Fibroblast of skin of scalp (primary cell): ENCODE measurements around the gene POLE.

Source experiments
- DNase-seq: peaks from one replicate; pipeline ENCODE4 v3.0.0-alpha.2; 2013

POLE gene

GRCh38 chr12:132675757-132676432 lies 11.2 kb downstream of the POLE start:
- no peak for DNase-seq

GRCh38 chr12:132674561-132674960 lies 12.6 kb downstream of the POLE start:
- no peak for DNase-seq

GRCh38 chr12:132673288-132674179 lies 13.6 kb downstream of the POLE start:
- DNase-seq: no peak

- DNase-seq: no peak
Observed at GRCh38 chr12:132672678-132673077, 14.5 kb downstream of the POLE start.

GRCh38 chr12:132672116-132672515 lies 15.0 kb downstream of the POLE start:
- DNase-seq: no peak

- no peak for DNase-seq
Observed at GRCh38 chr12:132669166-132669879, 17.8 kb downstream of the POLE start.

- no peak for DNase-seq
Observed at GRCh38 chr12:132668191-132669088, 18.7 kb downstream of the POLE start.

GRCh38 chr12:132665794-132666193 lies 21.3 kb downstream of the POLE start:
- DNase-seq: no peak

GRCh38 chr12:132665149-132665491 lies 22.0 kb downstream of the POLE start:
- no peak for DNase-seq

- DNase-seq: no peak
Observed at GRCh38 chr12:132664206-132665148, 22.7 kb downstream of the POLE start.

GRCh38 chr12:132662901-132663755 lies 24.0 kb downstream of the POLE start:
- DNase-seq: no peak

- no peak for DNase-seq
Observed at GRCh38 chr12:132661972-132662371, 25.2 kb downstream of the POLE start.

- DNase-seq: no peak
Observed at GRCh38 chr12:132660996-132661395, 26.1 kb downstream of the POLE start.

- DNase-seq: no peak
Observed at GRCh38 chr12:132660052-132660451, 27.1 kb downstream of the POLE start.

- no peak for DNase-seq
Observed at GRCh38 chr12:132659146-132659545, 28.0 kb downstream of the POLE start.

GRCh38 chr12:132658149-132658894 lies 28.8 kb downstream of the POLE start:
- no peak for DNase-seq

GRCh38 chr12:132657004-132657727 lies 30.0 kb downstream of the POLE start:
- no peak for DNase-seq

GRCh38 chr12:132653567-132654290 lies 33.4 kb downstream of the POLE start:
- DNase-seq: no peak
